ENCODE results near the gene MEIG1. TPM values are rescaled to one million over a fixed set of nuclear protein-coding genes. Genes with fewer than 3 reads are reported as not detected.
A peak's percentile ranks its signal among the peaks of the same experiment; 100 is the strongest.
"Not testable (repeated sequence)": the region's sequence is repeated elsewhere in the genome, so short reads cannot be mapped to it uniquely, and the experiment has no call there.

The MEIG1 gene
- polyA plus RNA-seq (ENCODE audit: insufficient read length in 12 of 12) = 1 to 10 TPM in 4 of 12 donors, under 1 TPM in 5, not detected in 3; 0.33 to 1.5 (median 0.93) TPM
- long read RNA-seq, donor 1 = 0 reads
- long read RNA-seq, donor 2 = 0 reads
- long read RNA-seq, donor 3 = 0 reads
- long read RNA-seq, donor 4 = 0 reads
- long read RNA-seq, donor 5 = 0 reads
- long read RNA-seq, donor 6 = 0 reads
- long read RNA-seq, donor 7, partial matches to known transcripts = 0 of 1 reads
- long read RNA-seq, donor 7, other reads (novel, unspliced or antisense) = 0 of 1 reads
- long read RNA-seq, donor 8 = 0 reads
- long read RNA-seq, donor 9 = 0 reads
- long read RNA-seq, donor 10 = 0 reads
- long read RNA-seq, donor 11 = 0 reads

DNA sequence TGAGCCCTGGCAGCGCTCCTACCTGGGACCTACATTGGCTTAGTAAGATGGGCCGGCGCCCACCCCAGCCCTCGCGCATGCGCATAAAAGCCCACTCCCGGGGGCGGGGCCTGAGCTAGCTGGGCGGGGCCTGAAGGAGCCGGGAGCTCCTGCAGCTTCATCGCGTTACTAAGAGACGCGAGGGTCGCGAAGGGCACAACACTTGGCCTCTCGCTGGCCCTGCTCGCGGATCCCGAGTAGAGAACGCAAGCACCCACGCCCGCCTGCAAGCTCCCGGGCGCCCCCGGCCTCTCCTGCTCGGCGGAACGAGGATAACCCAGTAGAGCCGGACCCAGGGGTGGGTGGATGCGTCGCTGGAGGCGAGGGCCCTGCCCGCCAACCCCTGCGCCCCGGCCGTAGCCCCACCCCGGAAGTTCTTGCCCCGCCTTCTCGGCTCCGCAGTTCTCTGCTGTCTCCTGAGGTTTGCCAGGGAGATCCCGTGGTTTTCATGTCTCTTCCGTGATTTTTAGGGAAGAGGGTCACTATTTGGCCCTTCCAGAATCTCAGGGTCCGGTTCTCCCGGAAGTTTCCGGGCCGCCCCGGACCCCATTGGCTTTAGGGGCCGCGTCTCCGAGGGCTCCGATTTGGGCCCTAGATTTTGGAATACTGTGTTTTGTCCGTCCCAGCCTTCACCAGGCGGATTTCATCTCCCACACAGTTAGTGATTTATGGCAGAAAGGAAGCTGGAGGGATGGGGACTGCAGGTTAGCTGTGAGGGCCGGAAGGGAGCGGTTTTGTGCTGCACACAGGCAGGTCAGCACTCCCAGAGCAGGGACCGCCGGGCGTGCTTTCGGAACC lies at the start of gene MEIG1:
Gene MEIG1 (plus strand): TSS at position 168 of the 837 bp plus-strand sequence. CDS start 7,081 bp downstream, outside the sequence.
- peak; percentile 94 for DNase-seq

DNA sequence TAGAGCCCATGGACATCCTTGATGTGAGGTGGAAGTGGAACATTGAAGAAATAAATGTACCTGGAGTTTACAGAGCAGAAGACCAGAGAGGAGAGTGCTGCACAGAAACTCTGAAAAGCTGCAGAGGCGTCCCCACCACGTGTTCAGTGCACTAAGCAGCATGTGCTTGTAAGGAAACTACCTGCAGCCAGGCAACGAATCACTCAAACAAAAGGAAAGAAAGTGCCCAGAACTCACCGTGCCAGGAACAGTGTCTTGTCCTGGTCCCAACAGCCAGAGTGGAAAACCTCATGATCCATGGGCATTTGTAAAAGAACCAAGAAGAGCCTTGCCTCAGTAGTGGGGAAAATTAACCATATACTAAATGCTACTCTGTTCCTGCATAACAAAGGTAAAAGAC lies 48.2 kb upstream of the MEIG1 start:
- DNase-seq = no peak

GRCh38 chr10:14911801-14912200 lies 47.4 kb upstream of the MEIG1 start:
- no peak for DNase-seq

DNA sequence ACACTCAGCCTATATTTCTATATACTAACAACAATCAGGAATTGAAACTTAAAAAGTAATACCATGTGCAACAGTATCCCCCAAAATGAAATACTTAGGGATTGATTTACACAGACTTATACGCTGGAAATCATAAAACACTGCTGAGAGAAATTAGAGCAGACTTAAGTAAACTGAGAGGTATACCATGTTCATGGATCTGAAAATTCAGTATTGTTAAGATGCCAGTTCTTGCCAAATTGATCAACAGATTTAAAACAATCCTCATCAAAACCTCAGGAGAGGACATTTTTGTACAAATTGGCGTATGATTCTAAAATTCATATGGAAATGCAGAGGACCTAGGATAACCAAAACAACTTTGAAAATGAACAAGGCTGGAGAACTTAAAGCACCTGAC lies 42.6 kb upstream of the MEIG1 start:
- DNase-seq = no peak

GRCh38 chr10:14917827-14918226 lies 41.4 kb upstream of the MEIG1 start:
- no peak for DNase-seq

DNA sequence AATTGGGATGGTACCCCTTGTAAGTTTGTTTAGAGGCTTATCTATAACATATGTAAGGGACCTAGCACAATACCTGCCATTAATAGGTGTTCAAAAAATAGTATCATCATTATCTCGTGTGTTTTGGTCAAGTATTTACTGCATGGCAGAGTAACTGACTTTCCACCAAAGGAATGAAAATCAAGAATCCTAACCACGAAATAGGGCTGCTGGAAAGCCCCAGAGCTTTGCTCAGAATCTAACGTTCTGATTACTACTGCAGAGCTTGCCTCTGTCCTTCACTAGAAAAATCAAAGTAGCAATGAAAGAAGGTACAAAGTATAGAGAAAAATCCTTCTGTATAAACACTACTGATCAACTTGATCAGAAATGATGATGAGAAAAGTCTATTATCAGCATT lies 40.2 kb upstream of the MEIG1 start:
- DNase-seq = no peak

DNA sequence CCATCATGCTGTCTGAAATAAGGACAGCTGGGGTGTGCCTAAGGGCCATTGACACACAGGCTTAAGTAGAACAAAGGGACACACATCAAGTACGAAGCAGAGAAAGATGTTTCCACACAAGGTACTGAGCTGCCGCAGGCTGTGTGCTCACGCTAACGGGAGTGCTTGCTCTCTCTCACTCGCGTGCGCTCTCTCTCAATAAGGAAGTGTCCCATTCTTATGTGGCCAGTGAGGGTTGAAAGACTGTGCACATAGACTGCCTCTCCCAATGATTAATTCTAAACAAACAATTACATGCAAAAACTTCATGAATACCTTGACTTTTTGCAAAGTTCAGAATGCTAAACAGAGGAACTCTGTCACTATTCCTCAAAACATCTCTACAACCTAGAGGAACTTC lies 35.2 kb upstream of the MEIG1 start:
- DNase-seq = no peak

DNA sequence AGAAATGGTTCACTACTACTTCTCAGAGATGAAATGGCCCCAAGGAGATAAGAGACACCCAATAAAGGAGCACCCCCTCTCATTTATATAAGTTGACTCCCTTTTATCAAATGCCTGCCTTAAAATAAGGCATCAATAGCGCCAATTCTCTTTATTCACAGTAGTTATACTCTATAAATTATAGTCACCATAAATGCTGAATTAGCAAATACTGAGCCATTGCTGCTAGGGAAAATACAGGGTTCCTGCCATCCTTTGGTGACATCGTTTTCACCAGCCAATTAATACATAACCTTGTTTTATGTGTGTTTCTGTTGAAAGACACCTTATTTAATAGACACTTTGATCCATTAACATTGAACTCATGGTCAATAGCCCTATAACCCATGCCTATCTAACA lies 33.9 kb upstream of the MEIG1 start:
- no peak for DNase-seq

- no peak for DNase-seq
These were observed 33.1 kb upstream of the MEIG1 start for GRCh38 chr10:14926061-14926470.

DNA sequence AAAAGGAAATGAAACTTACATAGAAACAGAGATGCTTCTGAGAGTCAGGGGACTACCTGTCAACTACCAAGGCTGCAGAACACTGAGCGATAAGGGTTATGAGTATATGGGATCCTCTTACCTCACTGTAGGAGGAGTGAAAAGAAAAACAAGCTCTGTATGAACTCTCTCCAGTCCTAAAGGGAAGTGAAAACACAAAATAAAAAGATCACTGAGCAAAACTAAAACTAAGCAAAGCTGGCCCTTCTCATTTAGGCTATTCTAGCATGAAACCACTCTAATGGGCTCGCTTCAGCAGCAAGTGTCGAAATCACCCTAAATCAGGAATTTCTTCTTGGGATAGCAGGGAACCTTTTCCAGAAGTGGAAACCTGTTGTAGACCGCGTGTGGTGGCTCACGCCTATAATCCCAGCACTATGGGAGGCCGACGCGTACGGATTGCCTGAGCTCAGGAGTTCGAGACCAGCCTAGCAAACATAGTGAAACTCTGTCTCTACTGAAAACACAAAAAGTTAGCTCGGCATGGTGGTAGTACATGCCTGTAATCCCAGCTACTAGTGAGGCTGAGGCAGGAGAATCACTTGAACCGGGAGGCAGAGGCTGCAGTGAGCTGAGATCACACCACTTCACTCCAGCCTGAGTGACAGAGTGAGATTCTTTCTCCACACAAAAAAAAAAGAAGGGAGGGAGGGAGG lies 32.3 kb upstream of the MEIG1 start:
- DNase-seq = no peak

DNA sequence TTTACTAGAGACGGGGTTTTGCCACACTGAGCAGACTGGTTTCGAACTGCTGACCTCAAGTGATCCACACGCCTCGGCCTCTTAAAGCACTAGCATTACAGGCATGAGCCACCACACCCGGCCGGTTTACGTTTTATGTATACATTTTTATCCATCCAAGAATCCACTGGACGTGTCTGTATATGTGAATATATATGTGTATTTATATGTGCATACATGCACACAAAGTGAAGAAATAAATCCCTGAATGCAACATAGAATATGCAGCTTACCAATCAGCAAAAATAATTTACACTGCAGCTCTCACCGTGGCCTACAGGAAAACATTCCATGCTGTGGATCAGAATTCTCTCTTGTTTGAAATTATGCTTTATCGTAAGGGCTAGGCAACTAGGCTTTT lies 28.6 kb upstream of the MEIG1 start:
- no peak for DNase-seq

- DNase-seq = no peak
These were observed 22.6 kb upstream of the MEIG1 start for GRCh38 chr10:14936584-14936983.

GRCh38 chr10:14938971-14939370 lies 20.2 kb upstream of the MEIG1 start:
- DNase-seq = not testable (repeated sequence)

DNA sequence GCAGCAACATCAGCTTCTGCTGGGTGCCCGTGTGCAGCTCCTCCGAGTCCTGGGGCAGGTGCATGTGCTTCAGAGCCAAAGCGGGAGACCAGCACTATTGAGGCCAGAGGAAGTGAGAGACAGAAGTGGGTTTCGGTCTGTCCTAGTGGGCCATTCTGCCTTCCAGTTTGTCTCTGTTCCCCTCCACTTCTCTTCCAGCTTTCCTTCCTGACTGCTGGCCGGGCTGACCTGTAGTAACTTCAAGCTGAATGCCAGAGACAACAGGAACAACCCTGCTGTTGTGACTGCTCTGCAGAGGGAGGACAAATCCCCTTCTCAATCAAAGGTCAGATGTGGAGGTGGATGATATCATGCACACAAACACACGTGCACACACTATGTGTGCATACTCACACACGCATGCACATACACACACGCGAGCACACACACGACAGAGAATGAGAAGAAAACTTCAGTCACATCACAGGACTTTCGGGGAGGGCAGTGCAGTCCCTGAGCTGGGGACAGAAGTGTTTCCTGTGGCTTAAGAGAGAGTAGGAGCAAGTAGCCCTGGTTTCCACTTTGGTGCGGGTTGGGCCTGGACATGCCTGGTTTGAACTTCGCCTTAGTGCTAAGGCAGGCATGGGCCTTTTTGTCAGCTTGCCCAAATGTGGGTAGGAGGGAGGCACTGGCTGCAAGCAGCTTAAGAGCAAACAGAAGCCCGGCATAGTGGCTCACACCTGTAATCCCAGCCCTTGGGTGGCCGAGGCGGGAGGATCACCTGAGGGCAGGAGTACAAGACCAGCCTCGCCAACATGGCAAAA lies 16.8 kb upstream of the MEIG1 start:
- not testable (repeated sequence) for DNase-seq

- not testable (repeated sequence) for DNase-seq
These were observed 16.2 kb upstream of the MEIG1 start for GRCh38 chr10:14942950-14943338.

DNA sequence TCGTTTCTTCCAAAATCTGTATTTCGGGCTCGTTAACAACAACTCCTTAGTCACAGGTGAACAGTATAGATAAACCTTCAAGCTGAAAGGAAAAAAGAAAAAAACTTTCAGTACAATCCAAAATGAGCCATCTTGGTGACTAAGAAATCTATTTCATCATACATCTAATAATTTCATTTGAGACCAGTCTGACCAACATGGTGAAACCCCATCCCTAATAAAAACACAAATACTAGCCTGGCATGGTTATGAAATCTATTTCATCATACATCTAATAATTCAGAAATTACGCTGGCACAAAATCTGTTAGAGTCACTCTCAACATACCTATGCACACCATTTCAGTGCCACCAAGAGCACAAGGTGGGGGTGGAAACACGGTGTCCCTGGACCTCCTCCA lies 14.1 kb upstream of the MEIG1 start:
- no peak for DNase-seq

DNA sequence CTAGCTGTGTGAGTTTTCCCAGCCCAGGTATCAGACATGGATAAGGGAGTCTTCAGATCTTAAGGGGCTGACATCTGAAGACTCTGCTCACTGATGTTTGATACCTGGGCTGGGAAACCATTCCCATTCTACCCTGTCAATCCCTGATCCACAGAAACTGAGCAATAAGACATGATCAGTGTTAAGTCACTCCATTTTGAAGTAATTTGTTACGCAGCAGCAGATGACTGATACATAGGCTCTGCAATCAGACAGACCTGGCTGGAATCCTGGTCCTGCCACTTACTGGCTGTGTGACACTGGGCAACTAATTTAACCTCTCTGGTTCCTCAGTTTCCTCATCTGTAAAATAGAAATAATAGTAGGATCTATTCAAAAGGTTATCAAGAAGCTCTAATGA lies 11.9 kb upstream of the MEIG1 start:
- DNase-seq = no peak

- DNase-seq = no peak
These were observed 9.9 kb upstream of the MEIG1 start for GRCh38 chr10:14949291-14949690.

DNA sequence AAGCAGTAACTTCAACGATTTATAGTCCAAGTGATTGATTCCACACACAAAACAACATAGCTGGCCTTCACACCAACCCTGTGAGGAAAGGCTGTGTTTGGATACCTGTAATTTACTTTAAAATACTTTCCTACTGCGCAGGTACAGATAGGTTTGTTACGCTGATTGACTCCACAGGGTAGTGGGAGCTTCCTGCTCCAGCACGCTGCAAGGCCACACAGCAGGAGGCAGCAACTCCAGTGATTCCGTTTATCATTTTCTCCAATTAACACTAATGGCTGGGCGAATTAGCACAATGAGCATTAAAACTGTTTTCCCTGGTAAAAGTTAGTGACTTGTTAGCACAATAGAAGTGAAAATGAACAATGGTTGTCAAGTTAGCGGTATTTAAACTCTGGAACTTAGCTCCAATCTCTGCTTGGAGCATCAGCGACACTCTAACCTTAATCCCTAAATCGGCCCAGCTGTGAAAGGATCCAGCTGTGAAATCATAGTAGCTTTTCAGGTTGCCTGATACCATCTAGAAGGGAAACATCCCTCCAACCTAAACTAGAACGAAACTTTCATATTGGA lies 6.3 kb upstream of the MEIG1 start:
- no peak for DNase-seq

DNA sequence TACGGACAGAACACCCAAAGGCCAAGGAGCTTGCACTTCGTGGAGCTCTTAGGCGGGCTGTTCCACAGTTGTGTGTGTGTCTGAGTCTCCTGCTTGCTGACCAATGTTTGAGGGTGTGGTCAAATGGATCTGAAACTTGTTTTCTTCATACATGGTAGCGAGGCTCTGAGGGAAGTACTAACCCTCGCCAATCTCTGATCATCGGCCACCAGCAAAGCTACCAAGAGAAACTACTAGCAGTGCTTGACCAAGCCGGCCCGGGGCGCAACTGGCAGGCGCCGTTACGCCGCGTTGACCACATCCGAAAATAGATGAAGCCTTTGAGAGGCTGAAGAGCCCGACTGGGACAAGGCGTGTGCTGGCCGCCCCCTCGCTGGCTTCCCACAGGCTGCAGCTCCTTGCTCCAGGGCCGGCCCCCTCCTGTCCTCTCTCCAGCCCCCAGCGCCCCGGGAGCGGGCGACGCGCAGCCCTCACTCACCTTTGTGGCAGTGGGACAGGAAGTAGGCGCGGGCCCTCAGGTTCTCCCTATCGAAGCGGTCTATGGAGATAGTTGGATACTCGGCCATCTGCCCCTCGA lies 5.7 kb upstream of the MEIG1 start:
- no peak for DNase-seq
